ENCODE measurements around the gene ADGRF4. TPM values are rescaled to one million over a fixed set of nuclear protein-coding genes. Genes with fewer than 3 reads are reported as not detected.

The ADGRF4 gene
- total and polyA plus RNA-seq, 4 donors, result not detected

- DNase-seq (no peak), ATAC-seq (ENCODE audit: low FRiP score) (no peak)
- Histone ChIP-seq H3K27me3 (ENCODE audit: control insufficient read depth in 1 of 2, insufficient read depth in 2 of 2, low read length in 1 of 2) (no peaks in the 10 kb centered on the region), H3K9me3 (ENCODE audit: control insufficient read depth, low read length) (no peaks in the 10 kb centered on the region), H3K4me3 (ENCODE audit: low read length in 2 of 2) (no peak overlapping the region), H3K36me3 (ENCODE audit: control insufficient read depth in 1 of 2, insufficient read depth in 2 of 2, low read length in 1 of 2) (no peaks in the 10 kb centered on the region), H3K4me1 (ENCODE audit: control insufficient read depth in 1 of 2, insufficient read depth in 2 of 2, low read length in 2 of 2) (no peaks in the 10 kb centered on the region), H3K27ac (ENCODE audit: low read depth in 1 of 2, low read length in 2 of 2) (no peak overlapping the region)
- 51 to 53% methylated on average over 1 of the region's 1 CpG for WGBS, 2 donors
- intact Hi-C loops (cut with DNase I), result no loop called here
Measured at GRCh38 chr6:47759364-47759763, 61.0 kb downstream of the ADGRF4 start.

GRCh38 chr6:47762502-47762901 is 64.1 kb downstream of the ADGRF4 start:
- no peaks in the 10 kb centered on the region for H3K9me3 ChIP-seq (ENCODE audit: control insufficient read depth, low read length)
- 90 to 95% methylated on average over 3 of the region's 3 CpGs for WGBS, 2 donors
- ATAC-seq (ENCODE audit: low FRiP score), result no peak

GRCh38 chr6:47766445-47766844 is 68.1 kb downstream of the ADGRF4 start:
- peaks cover 0 to 3% of the 10 kb centered on the region in 2 donors for H3K27me3 ChIP-seq (ENCODE audit: control insufficient read depth in 1 of 2, insufficient read depth in 2 of 2, low read length in 1 of 2)
- H3K4me3 ChIP-seq (ENCODE audit: low read length in 2 of 2), result no peak overlapping the region
- H3K9me3 ChIP-seq (ENCODE audit: control insufficient read depth, low read length), result no peaks in the 10 kb centered on the region
- intact Hi-C loops (cut with DNase I), result no loop called here
- ATAC-seq (ENCODE audit: low FRiP score), result no peak
- H3K27ac ChIP-seq (ENCODE audit: low read depth in 1 of 2, low read length in 2 of 2), result no peak overlapping the region
- WGBS, 2 donors, result 90 to 92% methylated on average over 3 of the region's 3 CpGs
- H3K36me3 ChIP-seq (ENCODE audit: control insufficient read depth in 1 of 2, insufficient read depth in 2 of 2, low read length in 1 of 2), result no peaks in the 10 kb centered on the region
- no peak for DNase-seq
- H3K4me1 ChIP-seq (ENCODE audit: control insufficient read depth in 1 of 2, insufficient read depth in 2 of 2, low read length in 2 of 2), result no peaks in the 10 kb centered on the region

More at GRCh38 chr6:47762502-47762901, 64.1 kb downstream of the ADGRF4 start:
- H3K27ac ChIP-seq (ENCODE audit: low read depth in 1 of 2, low read length in 2 of 2), result no peak overlapping the region
- no peak for DNase-seq
- no peaks in the 10 kb centered on the region for H3K4me1 ChIP-seq (ENCODE audit: control insufficient read depth in 1 of 2, insufficient read depth in 2 of 2, low read length in 2 of 2)
- no peaks in the 10 kb centered on the region for H3K36me3 ChIP-seq (ENCODE audit: control insufficient read depth in 1 of 2, insufficient read depth in 2 of 2, low read length in 1 of 2)
- H3K4me3 ChIP-seq (ENCODE audit: low read length in 2 of 2), result no peak overlapping the region
- intact Hi-C loops (cut with DNase I), result no loop called here
- H3K27me3 ChIP-seq (ENCODE audit: control insufficient read depth in 1 of 2, insufficient read depth in 2 of 2, low read length in 1 of 2), result no peaks in the 10 kb centered on the region

GRCh38 chr6:47767102-47767501 is 68.7 kb downstream of the ADGRF4 start:
- H3K4me1 ChIP-seq (ENCODE audit: control insufficient read depth in 1 of 2, insufficient read depth in 2 of 2, low read length in 2 of 2), result no peaks in the 10 kb centered on the region
- peaks cover 0 to 3% of the 10 kb centered on the region in 2 donors for H3K27me3 ChIP-seq (ENCODE audit: control insufficient read depth in 1 of 2, insufficient read depth in 2 of 2, low read length in 1 of 2)
- H3K27ac ChIP-seq (ENCODE audit: low read depth in 1 of 2, low read length in 2 of 2), result no peak overlapping the region
- no peak for DNase-seq
- ATAC-seq (ENCODE audit: low FRiP score), result no peak
- intact Hi-C loops (cut with DNase I), result no loop called here
- 0 to 51% methylated on average over 1 of the region's 1 CpG for WGBS, 2 donors
- H3K9me3 ChIP-seq (ENCODE audit: control insufficient read depth, low read length), result no peaks in the 10 kb centered on the region
- H3K36me3 ChIP-seq (ENCODE audit: control insufficient read depth in 1 of 2, insufficient read depth in 2 of 2, low read length in 1 of 2), result no peaks in the 10 kb centered on the region
- H3K4me3 ChIP-seq (ENCODE audit: low read length in 2 of 2), result no peak overlapping the region

GRCh38 chr6:47769982-47770381 is 71.6 kb downstream of the ADGRF4 start:
- H3K36me3 ChIP-seq (ENCODE audit: control insufficient read depth in 1 of 2, insufficient read depth in 2 of 2, low read length in 1 of 2), result no peaks in the 10 kb centered on the region
- H3K4me3 ChIP-seq (ENCODE audit: low read length in 2 of 2), result no peak overlapping the region
- H3K27ac ChIP-seq (ENCODE audit: low read depth in 1 of 2, low read length in 2 of 2), result no peak overlapping the region
- ATAC-seq (ENCODE audit: low FRiP score) (no peak), DNase-seq (no peak)
- intact Hi-C loops (cut with DNase I), result no loop called here
- H3K9me3 ChIP-seq (ENCODE audit: control insufficient read depth, low read length), result no peaks in the 10 kb centered on the region
- peaks cover 0 to 3% of the 10 kb centered on the region in 2 donors for H3K27me3 ChIP-seq (ENCODE audit: control insufficient read depth in 1 of 2, insufficient read depth in 2 of 2, low read length in 1 of 2)
- no peaks in the 10 kb centered on the region for H3K4me1 ChIP-seq (ENCODE audit: control insufficient read depth in 1 of 2, insufficient read depth in 2 of 2, low read length in 2 of 2)

Other genes with a start within 250 kb of the ADGRF4 start
- gene CD2AP, start 220.8 kb upstream of the ADGRF4 start, total RNA-seq, result 10 to 100 TPM; 25.2 to 33.4 TPM
- gene CD2AP, start 220.8 kb upstream of the ADGRF4 start, polyA plus RNA-seq, result 10 to 100 TPM in 1 of 2 donors, 1 to 10 TPM in 1; 6.8 to 19.2 TPM
- gene OPN5, start 83.5 kb downstream of the ADGRF4 start, total RNA-seq, result not detected
- gene OPN5, start 83.5 kb downstream of the ADGRF4 start, polyA plus RNA-seq, result not detected